Uterus (tissue), 4 donors: ENCODE data around the gene SP5. TPM values are rescaled to one million over a fixed set of nuclear protein-coding genes. Genes with fewer than 3 reads are reported as not detected.
"Not testable (repeated sequence)": the region's sequence is repeated elsewhere in the genome, so short reads cannot be mapped to it uniquely, and the experiment has no call there.

Source experiments
- DNase-seq, 2 donors: peaks; one replicate each; pipeline ENCODE4 v3.0.0-alpha.2; 2019 to 2020
- H3K27ac ChIP-seq, 2 donors: fragments of 200-600 bp; sonication (generic); 1 replicate in 1 of 2; 2 replicates in 1 of 2; pipeline ENCODE4 v1.5.1; 2016 to 2018
- H3K27me3 ChIP-seq, 2 donors: fragments of 200-600 bp; sonication (generic); one replicate each; pipeline ENCODE4 v1.5.1; 2018 to 2019; ENCODE audit warnings: control low read depth in 1 of 2
- H3K36me3 ChIP-seq, 2 donors: fragments of 200-600 bp; sonication (generic); one replicate each; pipeline ENCODE4 v1.5.1; 2019; ENCODE audit warnings: control low read depth in 1 of 2
- H3K4me1 ChIP-seq, 2 donors: fragments of 200-600 bp; sonication (generic); one replicate each; pipeline ENCODE4 v1.5.1; 2018 to 2019; ENCODE audit warnings: control low read depth in 1 of 2
- H3K4me3 ChIP-seq, 2 donors: fragments of 200-600 bp; sonication (generic); 1 replicate in 1 of 2; 2 replicates in 1 of 2; pipeline ENCODE4 v1.5.1; 2018 to 2019; ENCODE audit warnings: mild to moderate bottlenecking in 1 of 2
- H3K9me3 ChIP-seq, 2 donors: fragments of 200-600 bp; sonication (generic); one replicate each; pipeline ENCODE4 v1.5.1; 2019; ENCODE audit warnings: control low read depth in 1 of 2
- POLR2A ChIP-seq, 2 donors: fragments of 450-650 bp; IDR thresholded peaks; one replicate each; pipeline ENCODE4 v1.6.1; 2016; ENCODE audit warnings: antibody characterized with exemption in 2 of 2, mild to moderate bottlenecking in 1 of 2, moderate library complexity in 1 of 2
- intact Hi-C: fragments of 100-400 bp; cut with DNase I; formaldehyde crosslinking; loops from one replicate; pipeline ENCODE4 v1.15.1; 2023; ENCODE audit warnings: low total_unique reads
- total RNA-seq, 4 donors: library from RNA; depleted of rRNA in 3 of 4; stranded (reverse); fragments of >200 nt in 3 of 4; gene quantifications; one replicate each; pipeline versions ENCODE4 v1.1.0 to v1.2.4, GENCODE V29; 2014 to 2023
- TF ChIP-seq, protein P1 (sequence below), 4 experiments: fragments of 200-600 bp in 2 of 4; fragments of 450-650 bp in 2 of 4; sonication (generic) in 2 of 4; IDR thresholded peaks; one replicate each; pipeline ENCODE4 v1.5.1; 2016 to 2019; ENCODE audit warnings: antibody characterized with exemption in 4 of 4, mild to moderate bottlenecking in 2 of 4, moderate library complexity in 1 of 4
- donor health status: DM: yes; HTN: yes; CAD: no.

SP5 gene
- total RNA-seq, 4 donors from 2014 or later = 0.90 to 4.2 (median 1.0) TPM; not detected in 1

DNA sequence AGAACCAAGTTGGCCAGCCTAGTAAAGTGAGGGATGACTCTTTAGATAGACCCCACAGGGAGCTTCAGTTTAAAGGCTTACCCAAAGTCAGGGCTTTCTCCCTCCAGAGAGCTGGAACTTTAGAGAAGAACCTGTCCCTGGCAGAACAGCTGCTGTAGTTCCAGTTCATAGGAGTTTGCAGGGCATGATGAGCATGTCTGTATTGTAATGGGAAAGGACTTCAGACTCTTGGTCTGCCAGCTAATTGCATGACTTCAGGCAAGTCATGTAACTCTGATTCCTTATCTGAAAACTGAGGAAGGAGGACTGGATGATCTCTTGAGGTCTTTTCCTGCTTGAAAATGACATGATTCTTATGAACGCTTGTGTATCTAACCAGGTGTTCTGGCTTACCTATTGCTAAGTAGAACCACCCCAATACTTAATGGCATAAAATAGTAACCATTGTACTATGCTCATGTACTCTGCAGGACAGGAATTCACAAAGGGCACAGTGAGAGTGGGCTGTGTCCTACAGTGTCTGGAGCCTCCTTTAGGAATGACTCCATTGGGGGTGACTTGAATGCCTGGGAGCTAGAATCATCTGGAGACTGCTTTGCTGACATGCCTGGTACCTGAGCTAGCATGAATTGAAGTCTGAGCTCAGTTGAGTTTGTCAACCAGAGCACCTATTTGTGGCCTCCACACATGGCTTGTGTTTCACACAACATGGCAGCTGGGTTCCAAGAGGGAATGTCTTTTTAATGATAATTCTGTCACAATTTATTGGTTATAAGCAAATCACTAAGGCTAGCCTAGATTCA, 18.9 kb downstream of the SP5 start:
- H3K27me3 ChIP-seq = no peaks in the 10 kb centered on the region
- no peak overlapping the region for H3K27ac ChIP-seq
- no peaks in the 10 kb centered on the region for H3K4me1 ChIP-seq
- TF ChIP-seq POLR2A (IDR thresholded peaks at IDR 0.05) = no peak
- TF ChIP-seq, protein P1, sequence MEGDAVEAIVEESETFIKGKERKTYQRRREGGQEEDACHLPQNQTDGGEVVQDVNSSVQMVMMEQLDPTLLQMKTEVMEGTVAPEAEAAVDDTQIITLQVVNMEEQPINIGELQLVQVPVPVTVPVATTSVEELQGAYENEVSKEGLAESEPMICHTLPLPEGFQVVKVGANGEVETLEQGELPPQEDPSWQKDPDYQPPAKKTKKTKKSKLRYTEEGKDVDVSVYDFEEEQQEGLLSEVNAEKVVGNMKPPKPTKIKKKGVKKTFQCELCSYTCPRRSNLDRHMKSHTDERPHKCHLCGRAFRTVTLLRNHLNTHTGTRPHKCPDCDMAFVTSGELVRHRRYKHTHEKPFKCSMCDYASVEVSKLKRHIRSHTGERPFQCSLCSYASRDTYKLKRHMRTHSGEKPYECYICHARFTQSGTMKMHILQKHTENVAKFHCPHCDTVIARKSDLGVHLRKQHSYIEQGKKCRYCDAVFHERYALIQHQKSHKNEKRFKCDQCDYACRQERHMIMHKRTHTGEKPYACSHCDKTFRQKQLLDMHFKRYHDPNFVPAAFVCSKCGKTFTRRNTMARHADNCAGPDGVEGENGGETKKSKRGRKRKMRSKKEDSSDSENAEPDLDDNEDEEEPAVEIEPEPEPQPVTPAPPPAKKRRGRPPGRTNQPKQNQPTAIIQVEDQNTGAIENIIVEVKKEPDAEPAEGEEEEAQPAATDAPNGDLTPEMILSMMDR (IDR thresholded peaks at IDR 0.05) = no peak
- no peak overlapping the region for H3K4me3 ChIP-seq
- no peaks in the 10 kb centered on the region for H3K36me3 ChIP-seq
- intact Hi-C loops = no loop called here
- no peak for DNase-seq
- H3K9me3 ChIP-seq = no peaks in the 10 kb centered on the region

DNA sequence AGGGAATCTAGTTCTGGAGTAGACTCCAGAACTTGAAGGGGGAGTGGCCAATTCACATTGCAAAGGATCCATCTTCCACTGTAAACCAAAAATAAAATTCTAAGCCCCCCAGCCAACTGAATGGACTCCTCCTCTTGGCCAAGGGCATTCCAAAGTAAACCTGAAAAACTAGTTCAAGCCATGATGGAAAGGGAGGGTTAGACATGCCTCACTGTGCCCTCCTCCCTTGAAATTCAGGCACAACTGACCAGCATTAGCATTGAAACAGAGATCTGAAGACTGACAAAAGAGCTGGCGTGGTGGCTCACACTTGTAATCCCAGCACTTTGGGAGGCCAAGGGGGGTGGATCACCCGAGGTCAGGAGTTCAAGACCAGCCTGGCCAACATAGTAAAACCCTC, 19.5 kb downstream of the SP5 start:
- intact Hi-C loops, H3K36me3 ChIP-seq, H3K4me1 ChIP-seq: not testable (repeated sequence)

DNA sequence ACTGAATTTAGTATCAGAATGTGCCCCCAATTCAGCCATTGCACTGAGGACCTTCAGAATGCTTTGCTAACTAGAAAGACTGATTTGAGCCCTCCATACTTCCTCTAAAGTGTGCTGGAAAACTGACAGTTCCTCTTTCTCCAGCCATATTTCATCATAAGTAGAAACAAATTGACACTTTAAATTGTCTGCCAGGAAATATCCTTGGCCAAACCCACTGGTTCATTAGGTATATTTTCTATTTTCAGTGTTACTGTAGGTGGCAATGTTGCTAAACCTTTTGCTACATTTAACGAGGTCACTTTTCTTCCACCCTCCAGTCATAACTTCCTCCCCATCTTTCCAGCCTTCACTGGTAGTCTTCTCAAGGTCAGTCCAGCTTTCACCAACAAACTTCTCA, 21.5 kb downstream of the SP5 start:
- H3K27ac ChIP-seq = no peak overlapping the region
- intact Hi-C loops = no loop called here
- no peaks in the 10 kb centered on the region for H3K36me3 ChIP-seq
- no peak for TF ChIP-seq POLR2A (IDR thresholded peaks at IDR 0.05)
- TF ChIP-seq, protein P1 (IDR thresholded peaks at IDR 0.05) = no peak
- H3K27me3 ChIP-seq = no peaks in the 10 kb centered on the region
- no peak for DNase-seq
- no peak overlapping the region for H3K4me3 ChIP-seq
- H3K9me3 ChIP-seq = no peaks in the 10 kb centered on the region
- H3K4me1 ChIP-seq = no peaks in the 10 kb centered on the region

More for the DNA sequence above, 19.5 kb downstream of the SP5 start:
- not testable (repeated sequence) for H3K9me3 ChIP-seq, H3K27me3 ChIP-seq, H3K4me3 ChIP-seq, DNase-seq, H3K27ac ChIP-seq

DNA sequence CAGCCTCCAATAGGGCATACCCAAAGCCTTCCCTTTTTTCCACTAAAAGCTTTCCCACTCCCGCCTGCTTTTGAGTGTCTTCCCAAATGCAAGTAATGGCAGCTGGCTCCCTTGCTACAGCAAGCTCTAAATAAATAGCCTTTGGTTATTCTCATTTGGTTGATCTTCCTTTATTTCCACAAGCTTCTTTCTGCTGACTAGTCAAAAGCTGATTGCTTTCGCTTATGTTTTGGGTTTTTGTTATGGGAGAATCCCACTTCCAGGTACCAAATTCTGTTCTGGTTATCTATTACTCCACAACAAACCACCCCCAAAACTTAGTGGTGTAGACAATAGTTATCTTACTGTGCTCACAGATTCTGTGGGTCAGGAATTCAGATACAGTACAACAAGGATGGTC, 22.3 kb downstream of the SP5 start:
- Histone ChIP-seq H3K9me3 (no peaks in the 10 kb centered on the region), H3K27ac (no peak overlapping the region), H3K27me3 (no peaks in the 10 kb centered on the region), H3K36me3 (no peaks in the 10 kb centered on the region), H3K4me3 (no peak overlapping the region), H3K4me1 (no peaks in the 10 kb centered on the region)
- TF ChIP-seq, protein P1 (IDR thresholded peaks at IDR 0.05) = no peak
- TF ChIP-seq POLR2A (IDR thresholded peaks at IDR 0.05) = no peak
- intact Hi-C loops = no loop called here
- DNase-seq = no peak

DNA sequence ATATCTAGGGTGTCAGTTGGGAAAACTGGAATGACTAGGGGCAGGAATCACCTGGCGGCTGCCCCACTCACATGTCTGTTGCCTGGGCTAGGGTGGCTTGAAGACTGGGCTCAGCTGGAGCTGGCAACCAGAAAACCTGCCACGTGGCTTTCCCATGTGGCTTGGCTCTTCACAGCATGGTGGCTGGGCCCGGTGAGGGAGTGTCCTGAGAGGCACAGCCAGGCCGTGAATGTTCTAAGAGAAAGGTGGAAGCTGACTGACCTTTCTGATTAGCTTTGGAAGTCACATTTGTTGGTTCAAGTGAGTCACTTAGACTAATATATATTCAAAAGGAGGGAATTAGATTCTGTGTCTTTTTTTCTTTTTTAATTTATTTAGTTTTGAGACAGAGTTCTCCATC, 22.7 kb downstream of the SP5 start:
- Histone ChIP-seq H3K36me3 (no peaks in the 10 kb centered on the region), H3K27ac (no peak overlapping the region), H3K4me1 (no peaks in the 10 kb centered on the region), H3K4me3 (no peak overlapping the region), H3K27me3 (no peaks in the 10 kb centered on the region), H3K9me3 (no peaks in the 10 kb centered on the region)
- no peak for DNase-seq
- no peak for TF ChIP-seq POLR2A (IDR thresholded peaks at IDR 0.05)
- TF ChIP-seq, protein P1 (IDR thresholded peaks at IDR 0.05) = no peak
- intact Hi-C loops = no loop called here
